Measurements from ENCODE around the gene FILIP1.

- TF ChIP-seq CTCF (conservative IDR thresholded peaks at IDR 0.05) = no peak
- no peak for TF ChIP-seq ZFX (IDR thresholded peaks at IDR 0.05)
These were observed 208.3 kb downstream of the FILIP1 start for GRCh38 chr6:75285283-75285639.
